Keratinocyte (primary cell): ENCODE measurements around the gene PPM1D. TPM values are rescaled to one million over a fixed set of nuclear protein-coding genes. Genes with fewer than 3 reads are reported as not detected.
"Not testable (repeated sequence)": the region's sequence is repeated elsewhere in the genome, so short reads cannot be mapped to it uniquely, and the experiment has no call there.

ENCODE experiments used
- DNase-seq: peaks from one replicate; pipeline ENCODE4 v3.0.0-alpha.2; 2011; ENCODE audit warnings: low read depth, missing footprints, low spot score
- FAIRE-seq: peaks from 2 replicates; lab custom pipeline; 2011; peaks lifted over from hg19 to GRCh38; lab: Jason Lieb, UNC
- H2AFZ ChIP-seq: 2 replicates; pipeline ENCODE4 v1.6.0; 2012; ENCODE audit warnings: low read length, control low read depth, inconsistent platforms; ENCODE audit not compliant: control insufficient read depth
- H3K27ac ChIP-seq: 2 replicates; pipeline ENCODE4 v1.5.1; 2011; ENCODE audit warnings: low read length; ENCODE audit not compliant: control insufficient read depth, insufficient read depth
- H3K27me3 ChIP-seq: 3 replicates; pipeline ENCODE4 v1.6.0; 2011; ENCODE audit warnings: low read length; ENCODE audit not compliant: control insufficient read depth, insufficient read depth; ENCODE audit errors: extremely low read depth
- H3K36me3 ChIP-seq, 2 experiments: 2 replicates in 1 of 2; 3 replicates in 1 of 2; pipeline ENCODE4 v1.5.1; 2011; ENCODE audit warnings: low read length in 2 of 2, mild to moderate bottlenecking in 1 of 2; ENCODE audit not compliant: control insufficient read depth in 2 of 2, insufficient read depth in 2 of 2; ENCODE audit errors: extremely low read depth in 1 of 2
- H3K4me1 ChIP-seq: 3 replicates; pipeline ENCODE4 v1.5.1; 2011; ENCODE audit warnings: low read length; ENCODE audit not compliant: control insufficient read depth, insufficient read depth; ENCODE audit errors: extremely low read depth
- H3K4me2 ChIP-seq: 3 replicates; pipeline ENCODE4 v1.6.0; 2011; ENCODE audit warnings: low read depth, low read length; ENCODE audit not compliant: control insufficient read depth, insufficient read depth; ENCODE audit errors: extremely low read depth
- H3K4me3 ChIP-seq, 3 experiments: fragments of 200-600 bp in 1 of 3; sonication (generic) in 1 of 3; 2 replicates in 2 of 3; 3 replicates in 1 of 3; pipeline ENCODE4 v1.5.1; 2011 to 2016; ENCODE audit warnings: low read length in 3 of 3, mild to moderate bottlenecking in 3 of 3, control low read depth in 2 of 3, inconsistent platforms in 1 of 3, low read depth in 1 of 3, mixed read lengths in 1 of 3, mixed run types in 1 of 3, moderate library complexity in 1 of 3; ENCODE audit not compliant: control insufficient read depth in 2 of 3, insufficient read depth in 2 of 3; ENCODE audit errors: extremely low read depth in 1 of 3
- H3K79me2 ChIP-seq: 2 replicates; pipeline ENCODE4 v1.6.0; 2012; ENCODE audit warnings: low read length; ENCODE audit not compliant: control insufficient read depth, insufficient read depth
- H3K9ac ChIP-seq: 3 replicates; pipeline ENCODE4 v1.6.0; 2011; ENCODE audit warnings: low read length; ENCODE audit not compliant: control insufficient read depth, insufficient read depth; ENCODE audit errors: extremely low read depth
- H3K9me1 ChIP-seq: 3 replicates; pipeline ENCODE4 v1.6.0; 2011; ENCODE audit warnings: low read length; ENCODE audit not compliant: control insufficient read depth, insufficient read depth; ENCODE audit errors: extremely low read depth
- H3K9me3 ChIP-seq: 2 replicates; pipeline ENCODE4 v1.5.1; 2012; ENCODE audit warnings: low read depth, low read length; ENCODE audit not compliant: control insufficient read depth
- H4K20me1 ChIP-seq: 3 replicates; pipeline ENCODE4 v1.6.0; 2011; ENCODE audit warnings: low read length; ENCODE audit not compliant: control insufficient read depth, insufficient read depth; ENCODE audit errors: extremely low read depth
- CTCF ChIP-seq, 3 experiments: IDR thresholded peaks in 1 of 3; conservative IDR thresholded peaks in 1 of 3; optimal IDR thresholded peaks in 1 of 3; 2 replicates in 2 of 3; 3 replicates in 1 of 3; pipeline versions ENCODE3 to v1.5.1; 2011; ENCODE audit warnings: low read length in 3 of 3, mild to moderate bottlenecking in 3 of 3, moderate library complexity in 2 of 3, control low read depth in 1 of 3, inconsistent platforms in 1 of 3; ENCODE audit not compliant: insufficient read depth in 2 of 3; ENCODE audit errors: extremely low read depth in 1 of 3
- EZH2 ChIP-seq: IDR thresholded peaks from one replicate; pipeline ENCODE4 v1.6.1; 2012; ENCODE audit warnings: inconsistent platforms, mild to moderate bottlenecking, low read length, moderate library complexity
- dilution Hi-C: fragments of 300-500 bp; cut with MboI; formaldehyde crosslinking; loops from one replicate; pipeline ENCODE4 v1.7.0; 2020; ENCODE audit warnings: low sequenced_read_pairs; ENCODE audit not compliant: extremely low pct_ligation_motif_present
- polyA plus RNA-seq, 5 experiments: library from polyadenylated mRNA; depleted of rRNA in 3 of 5; stranded (reverse) in 3 of 5; stranded (forward) in 1 of 5; unstranded in 1 of 5; fragments of >200 nt; gene quantifications; 1 replicate in 1 of 5; 2 replicates in 3 of 5; 3 replicates in 1 of 5; pipeline versions ENCODE4 v1.2.1 to v1.2.3, GENCODE V29; 2011 to 2012; ENCODE audit warnings: missing spikeins in 2 of 5, low read depth in 1 of 5, low replicate concordance in 1 of 5

PPM1D gene
- polyA plus RNA-seq, 1 donor (not counting 4 experiments of a cell fraction or from before 2014, with no cell fraction given) = 2.9 TPM

DNA sequence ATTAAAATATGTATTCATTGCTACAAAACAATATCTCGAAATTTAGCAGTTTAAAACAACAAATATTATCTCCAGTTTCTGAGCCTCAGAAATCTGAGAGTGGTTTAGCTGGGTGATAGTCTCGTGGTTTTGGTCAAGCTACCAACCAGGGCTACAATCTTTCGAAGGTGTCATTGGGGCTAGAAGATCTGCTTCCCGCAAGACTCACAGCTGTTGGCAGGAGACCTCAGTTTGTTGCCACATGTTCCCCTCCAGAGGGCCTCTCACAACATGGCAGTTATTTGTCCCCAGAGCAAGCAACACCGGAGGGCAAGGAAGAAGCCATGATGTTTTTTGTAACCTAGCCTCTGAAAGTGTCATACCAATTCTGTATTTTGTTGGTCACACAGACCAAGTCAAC is 65.6 kb downstream of the PPM1D start:
- no peak for FAIRE-seq
- no peaks in the 10 kb centered on the region for H3K4me1 ChIP-seq
- no peak for DNase-seq

DNA sequence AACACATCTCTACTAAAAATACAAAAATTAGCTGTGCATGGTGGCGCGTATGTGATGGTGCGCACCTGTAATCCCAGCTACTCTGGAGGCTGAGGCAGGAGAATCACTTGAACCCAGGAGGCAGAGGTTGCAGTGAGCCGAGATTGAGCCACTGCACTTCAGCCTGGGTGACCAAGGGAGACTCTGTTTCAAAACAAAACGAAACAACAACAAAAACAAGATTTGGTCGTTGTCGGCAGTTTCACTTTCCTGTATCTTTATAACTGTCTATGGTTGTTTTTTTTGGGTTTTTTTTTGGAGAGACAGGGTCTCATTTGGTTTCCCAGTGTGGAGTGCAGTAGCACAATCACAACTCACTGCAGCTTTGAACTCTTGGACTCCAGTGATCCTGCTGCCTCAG is 68.7 kb downstream of the PPM1D start:
- H3K27ac ChIP-seq, FAIRE-seq, H3K9ac ChIP-seq, H2AFZ ChIP-seq, dilution Hi-C loops, DNase-seq, H3K4me3 ChIP-seq, H3K4me1 ChIP-seq, H4K20me1 ChIP-seq, H3K27me3 ChIP-seq, H3K79me2 ChIP-seq, H3K36me3 ChIP-seq, H3K9me1 ChIP-seq, H3K9me3 ChIP-seq, H3K4me2 ChIP-seq: not testable (repeated sequence)

More for the DNA sequence above, 65.6 kb downstream of the PPM1D start:
- dilution Hi-C loops = no loop called here
- Histone ChIP-seq H2AFZ (no peak overlapping the region), H4K20me1 (no peaks in the 10 kb centered on the region), H3K79me2 (no peaks in the 10 kb centered on the region), H3K27ac (no peak overlapping the region), H3K9me3 (no peaks in the 10 kb centered on the region), H3K9me1 (no peaks in the 10 kb centered on the region), H3K9ac (no peak overlapping the region), H3K36me3 (peaks cover 0 to 2% of the 10 kb centered on the region in 2 experiments), H3K4me2 (no peak overlapping the region), H3K27me3 (no peaks in the 10 kb centered on the region), H3K4me3 (no peak overlapping the region)
- TF ChIP-seq EZH2 (no peak), CTCF (optimal IDR thresholded peaks at IDR 0.05 in 1 of 3, IDR thresholded peaks at IDR 0.05 in 1 of 3, conservative IDR thresholded peaks at IDR 0.05 in 1 of 3; ENCODE audit: extremely low read depth in 1 of 3, insufficient read depth in 2 of 3, low read length in 3 of 3) (no peak)

DNA sequence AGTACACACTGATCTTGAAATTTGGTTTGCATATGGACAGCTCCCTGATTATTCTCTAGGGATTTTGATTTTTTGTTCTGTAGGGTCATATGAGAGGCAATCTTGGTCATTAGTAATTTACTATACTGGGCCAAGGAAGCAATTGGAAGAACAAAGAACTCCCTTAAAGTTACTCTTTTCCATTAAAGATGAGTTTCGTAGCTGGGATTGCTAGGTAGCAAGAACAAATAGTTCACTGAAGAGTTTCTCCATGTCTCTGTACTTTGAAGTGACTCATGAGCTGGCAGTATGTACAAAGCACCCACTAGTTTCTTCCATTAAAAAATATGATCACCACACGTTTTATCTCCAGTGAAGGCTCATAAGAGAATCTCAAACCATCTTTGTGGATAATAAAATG is 71.5 kb downstream of the PPM1D start:
- H3K4me2 ChIP-seq = no peak overlapping the region
- TF ChIP-seq CTCF (optimal IDR thresholded peaks at IDR 0.05 in 1 of 3, IDR thresholded peaks at IDR 0.05 in 1 of 3, conservative IDR thresholded peaks at IDR 0.05 in 1 of 3; ENCODE audit: extremely low read depth in 1 of 3, insufficient read depth in 2 of 3, low read length in 3 of 3) (no peak), EZH2 (no peak)
- H3K9me3 ChIP-seq = no peaks in the 10 kb centered on the region
- H3K4me1 ChIP-seq = no peaks in the 10 kb centered on the region
- no peak overlapping the region for H3K4me3 ChIP-seq
- no peaks in the 10 kb centered on the region for H3K36me3 ChIP-seq
- no peak overlapping the region for H3K27ac ChIP-seq
- H4K20me1 ChIP-seq = no peaks in the 10 kb centered on the region
- H3K9me1 ChIP-seq = no peaks in the 10 kb centered on the region
- dilution Hi-C loops = no loop called here
- H2AFZ ChIP-seq = no peak overlapping the region
- H3K9ac ChIP-seq = no peak overlapping the region
- no peak for FAIRE-seq
- no peaks in the 10 kb centered on the region for H3K79me2 ChIP-seq
- no peak for DNase-seq
- H3K27me3 ChIP-seq = no peaks in the 10 kb centered on the region

- H4K20me1 ChIP-seq, H3K9me3 ChIP-seq, H2AFZ ChIP-seq, H3K9ac ChIP-seq, H3K9me1 ChIP-seq, H3K36me3 ChIP-seq, dilution Hi-C loops, DNase-seq, FAIRE-seq, H3K79me2 ChIP-seq, H3K27me3 ChIP-seq, H3K27ac ChIP-seq, H3K4me2 ChIP-seq, H3K4me3 ChIP-seq: not testable (repeated sequence)
- peaks cover 11% of the 10 kb centered on the region for H3K4me1 ChIP-seq
These were observed 74.6 kb downstream of the PPM1D start for GRCh38 chr17:60674637-60675036.
